ENCODE measurements around the gene DGKH. TPM values are rescaled to one million over a fixed set of nuclear protein-coding genes. Genes with fewer than 3 reads are reported as not detected.
A peak's percentile ranks its signal among the peaks of the same experiment; 100 is the strongest.

The DGKH gene
- total and polyA plus RNA-seq, 2 donors (not counting 1 experiment from before 2014, with no cell fraction given): 0.06 to 0.67 TPM

- ATAC-seq (ENCODE audit: low read depth) (no peak), DNase-seq (no peak)
- no peak for TF ChIP-seq CTCF (IDR thresholded peaks at IDR 0.05)
- no peak for TF ChIP-seq EZH2 (IDR thresholded peaks at IDR 0.05; ENCODE audit: borderline replicate concordance, insufficient read depth, low read depth, low read length, poor library complexity, severe bottlenecking)
- Histone ChIP-seq H2AFZ (ENCODE audit: insufficient read depth, low read depth, low read length, poor library complexity, severe bottlenecking) (no peak overlapping the region), H3K4me1 (ENCODE audit: control insufficient read depth in 2 of 2, insufficient read depth in 2 of 2, low read length in 2 of 2) (peaks cover 61 to 63% of the 10 kb centered on the region in 2 donors), H3K4me3 (ENCODE audit: control extremely low read depth in 1 of 5, extremely low read depth in 1 of 5, insufficient read depth in 1 of 5, low read depth in 2 of 5, low read length in 4 of 5) (peak overlapping the region in 2 of 5 experiments; percentile 12 to 23), H3K9ac (ENCODE audit: low read length) (peak overlapping the region; percentile 39), H3K79me2 (ENCODE audit: control insufficient read depth, insufficient read depth, low read length) (peaks cover 61% of the 10 kb centered on the region), H3K36me3 (replicated peaks in 1 of 2; ENCODE audit: control extremely low read depth in 1 of 2, control insufficient read depth in 1 of 2, extremely low read depth in 1 of 2, insufficient read depth in 2 of 2, low read length in 1 of 2) (no peaks in the 10 kb centered on the region), H3K4me2 (replicated peaks; ENCODE audit: low read depth, low read length, poor library complexity, severe bottlenecking) (peak overlapping the region; percentile 72), H3K27me3 (replicated peaks in 1 of 4; ENCODE audit: control extremely low read depth in 1 of 4, control insufficient read depth in 3 of 4, insufficient read depth in 4 of 4, low read length in 3 of 4) (no peaks in the 10 kb centered on the region), H3K9me3 (ENCODE audit: control extremely low read depth in 1 of 3, control insufficient read depth in 2 of 3, insufficient read depth in 1 of 3, low read length in 2 of 3) (peaks cover 0 to 5% (median 0%) of the 10 kb centered on the region in 3 donors), H4K20me1 (ENCODE audit: control insufficient read depth, insufficient read depth, low read length, poor library complexity, severe bottlenecking) (no peaks in the 10 kb centered on the region), H3K27ac (ENCODE audit: low read length in 2 of 2) (peak overlapping the region; percentile 56 to 88)
- intact Hi-C loops (cut with micrococcal nuclease): loop anchor here (1.0 to 10.0 kb wide), 8 partner anchors 103 to 2000 kb away; partner anchors contain the start of genes CCDC122, FOXO1, KBTBD6 and LACC1
- ChIA-PET POLR2A (no interaction called here), CTCF (no interaction called here)
- no peaks in the 10 kb centered on the region for H3K27me3 Mint-ChIP-seq
- H3K27ac Mint-ChIP-seq: peak overlapping the region; percentile 92
- H3K4me1 Mint-ChIP-seq: peaks cover 61% of the 10 kb centered on the region
- H3K9me3 Mint-ChIP-seq (ENCODE audit: insufficient read depth): peaks cover 2% of the 10 kb centered on the region
- peak overlapping the region; percentile 70 for H3K4me3 Mint-ChIP-seq
- 93% methylated on average over 4 of the region's 10 CpGs for WGBS (ENCODE audit: insufficient coverage)
Observed at GRCh38 chr13:42274386-42275097, 226.1 kb downstream of the DGKH start.

DNA sequence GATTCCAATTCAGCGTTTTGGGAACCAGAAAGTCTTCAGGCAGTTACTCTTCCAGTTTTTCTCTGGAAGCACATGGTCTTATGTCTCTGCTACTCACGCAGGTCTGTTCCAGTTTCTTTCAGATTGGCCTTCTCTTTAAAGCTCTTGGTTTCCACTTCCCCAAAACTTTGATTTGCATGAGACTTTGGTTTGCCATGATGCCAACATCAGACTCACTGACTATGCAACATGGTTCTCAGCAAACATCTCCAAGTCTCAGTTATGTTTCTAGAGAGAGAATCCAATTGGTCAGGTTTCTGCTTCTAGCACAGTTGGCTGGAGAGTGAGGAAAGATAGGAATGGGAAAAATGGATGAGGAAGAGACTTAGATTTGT is 226.6 kb downstream of the DGKH start:
- TF ChIP-seq EZH2 (IDR thresholded peaks at IDR 0.05; ENCODE audit: borderline replicate concordance, insufficient read depth, low read depth, low read length, poor library complexity, severe bottlenecking) (no peak), CTCF (IDR thresholded peaks at IDR 0.05) (no peak)
- no peaks in the 10 kb centered on the region for H4K20me1 ChIP-seq (ENCODE audit: control insufficient read depth, insufficient read depth, low read length, poor library complexity, severe bottlenecking)
- DNase-seq (peak; percentile 84), ATAC-seq (ENCODE audit: low read depth) (peak; percentile 25)
- H3K27ac Mint-ChIP-seq: peak overlapping the region; percentile 92
- H3K27me3 ChIP-seq (replicated peaks in 1 of 4; ENCODE audit: control extremely low read depth in 1 of 4, control insufficient read depth in 3 of 4, insufficient read depth in 4 of 4, low read length in 3 of 4): no peaks in the 10 kb centered on the region
- no peaks in the 10 kb centered on the region for H3K36me3 ChIP-seq (replicated peaks in 1 of 2; ENCODE audit: control extremely low read depth in 1 of 2, control insufficient read depth in 1 of 2, extremely low read depth in 1 of 2, insufficient read depth in 2 of 2, low read length in 1 of 2)
- WGBS (ENCODE audit: insufficient coverage): 36% methylated on average over 2 of the region's 2 CpGs
- H3K4me1 ChIP-seq (ENCODE audit: control insufficient read depth in 2 of 2, insufficient read depth in 2 of 2, low read length in 2 of 2): peaks cover 67 to 69% of the 10 kb centered on the region in 2 donors
- POLR2A ChIA-PET: no interaction called here
- peak overlapping the region in 2 of 5 experiments; percentile 12 to 23 for H3K4me3 ChIP-seq (ENCODE audit: control extremely low read depth in 1 of 5, extremely low read depth in 1 of 5, insufficient read depth in 1 of 5, low read depth in 2 of 5, low read length in 4 of 5)
- peaks cover 61% of the 10 kb centered on the region for H3K4me1 Mint-ChIP-seq
- H3K9me3 ChIP-seq (ENCODE audit: control extremely low read depth in 1 of 3, control insufficient read depth in 2 of 3, insufficient read depth in 1 of 3, low read length in 2 of 3): peaks cover 0 to 5% (median 0%) of the 10 kb centered on the region in 3 donors
- H3K9me3 Mint-ChIP-seq (ENCODE audit: insufficient read depth): peaks cover 2% of the 10 kb centered on the region
- peak overlapping the region; percentile 72 for H3K4me2 ChIP-seq (replicated peaks; ENCODE audit: low read depth, low read length, poor library complexity, severe bottlenecking)
- H2AFZ ChIP-seq (ENCODE audit: insufficient read depth, low read depth, low read length, poor library complexity, severe bottlenecking): peak overlapping the region; percentile 50
- H3K9ac ChIP-seq (ENCODE audit: low read length): peak overlapping the region; percentile 39
- CTCF ChIA-PET: no interaction called here
- no peaks in the 10 kb centered on the region for H3K27me3 Mint-ChIP-seq
- peak overlapping the region; percentile 56 to 88 for H3K27ac ChIP-seq (ENCODE audit: low read length in 2 of 2)
- intact Hi-C loops (cut with micrococcal nuclease): loop anchor here (1.0 to 10.0 kb wide), 5 partner anchors 102 to 2000 kb away; partner anchors contain the start of gene FOXO1
- H3K4me3 Mint-ChIP-seq: peak overlapping the region; percentile 70
- H3K79me2 ChIP-seq (ENCODE audit: control insufficient read depth, insufficient read depth, low read length): peaks cover 67% of the 10 kb centered on the region

All from B cell (primary cell).